OCI-LY1 (cell line): Measurements from ENCODE around the gene SYT15.

Source experiments
- H2AFZ ChIP-seq: fragments of 200-600 bp; sonication (generic), shearing (Covaris generic); 2 replicates; pipeline ENCODE4 v1.6.0; 2014; ENCODE audit warnings: antibody characterized with exemption, mild to moderate bottlenecking, low read length
- H3F3A ChIP-seq: fragments of 200-600 bp; sonication (generic), shearing (Covaris generic); 2 replicates; pipeline ENCODE4 v1.6.0; 2014; ENCODE audit warnings: mild to moderate bottlenecking, antibody characterized with exemption, low read length, moderate library complexity; ENCODE audit not compliant: insufficient read depth
- H3K27ac ChIP-seq: fragments of 200-600 bp; sonication (generic); 2 replicates; pipeline ENCODE4 v1.5.1; 2014; ENCODE audit warnings: low read length, mixed run types, mild to moderate bottlenecking, low read depth; ENCODE audit not compliant: poor library complexity, severe bottlenecking
- H3K27me3 ChIP-seq: fragments of 200-600 bp; sonication (generic); 2 replicates; pipeline ENCODE4 v1.6.0; 2014; ENCODE audit warnings: antibody characterized with exemption, mild to moderate bottlenecking, low read length, moderate library complexity; ENCODE audit not compliant: insufficient read depth
- H3K36me3 ChIP-seq: fragments of 200-600 bp; sonication (generic); 2 replicates; pipeline ENCODE4 v1.6.1; 2014; ENCODE audit warnings: mild to moderate bottlenecking, antibody characterized with exemption, low read length, moderate library complexity, mixed read lengths; ENCODE audit not compliant: insufficient read depth
- H3K4me1 ChIP-seq: fragments of 200-600 bp; sonication (generic); 2 replicates; pipeline ENCODE4 v1.5.1; 2014; ENCODE audit warnings: mild to moderate bottlenecking, low read length, moderate library complexity; ENCODE audit not compliant: insufficient read depth, severe bottlenecking
- H3K4me2 ChIP-seq: fragments of 200-600 bp; sonication (generic), shearing (Covaris generic); 2 replicates; pipeline ENCODE4 v1.6.1; 2014; ENCODE audit warnings: low read length
- H3K4me3 ChIP-seq: fragments of 200-600 bp; sonication (generic); 2 replicates; pipeline ENCODE4 v1.5.1; 2014; ENCODE audit warnings: low read length, low read depth, mild to moderate bottlenecking, mixed read lengths; ENCODE audit not compliant: poor library complexity, severe bottlenecking
- H3K79me2 ChIP-seq: fragments of 200-600 bp; shearing (Covaris generic); 2 replicates; pipeline ENCODE4 v1.6.1; 2016; ENCODE audit warnings: mixed run types, low read length, mixed read lengths; ENCODE audit not compliant: insufficient read depth
- H3K9ac ChIP-seq: fragments of 200-600 bp; sonication (generic), shearing (Covaris generic); 2 replicates; pipeline ENCODE4 v1.6.1; 2014; ENCODE audit warnings: mild to moderate bottlenecking, low read length, mixed read lengths
- H3K9me2 ChIP-seq: fragments of 200-600 bp; sonication (generic), shearing (Covaris generic); 2 replicates; pipeline ENCODE4 v1.6.1; 2014; ENCODE audit warnings: low read depth, mild to moderate bottlenecking, low read length, mixed read lengths
- H3K9me3 ChIP-seq: fragments of 200-600 bp; shearing (Covaris generic); 2 replicates; pipeline ENCODE4 v1.6.1; 2014; ENCODE audit warnings: low read length, mixed read lengths
- H4K20me1 ChIP-seq: fragments of 200-600 bp; sonication (generic), shearing (Covaris generic); 2 replicates; pipeline ENCODE4 v1.6.0; 2016; ENCODE audit warnings: mild to moderate bottlenecking, low read length; ENCODE audit not compliant: insufficient read depth
- EZH2 ChIP-seq: fragments of 200-600 bp; sonication (generic), shearing (Covaris generic); IDR thresholded peaks from 2 replicates; pipeline ENCODE4 v1.8.0; 2017; ENCODE audit warnings: borderline replicate concordance, mixed run types, mild to moderate bottlenecking, antibody characterized with exemption, low read length, moderate library complexity, mixed read lengths
- TF ChIP-seq, protein P1 (sequence below): fragments of 200-600 bp; sonication (generic), shearing (Covaris generic); IDR thresholded peaks from 2 replicates; pipeline ENCODE4 v1.5.1; 2017; ENCODE audit warnings: mild to moderate bottlenecking, antibody characterized with exemption, low read length, moderate library complexity, mixed read lengths

The SYT15 gene

DNA sequence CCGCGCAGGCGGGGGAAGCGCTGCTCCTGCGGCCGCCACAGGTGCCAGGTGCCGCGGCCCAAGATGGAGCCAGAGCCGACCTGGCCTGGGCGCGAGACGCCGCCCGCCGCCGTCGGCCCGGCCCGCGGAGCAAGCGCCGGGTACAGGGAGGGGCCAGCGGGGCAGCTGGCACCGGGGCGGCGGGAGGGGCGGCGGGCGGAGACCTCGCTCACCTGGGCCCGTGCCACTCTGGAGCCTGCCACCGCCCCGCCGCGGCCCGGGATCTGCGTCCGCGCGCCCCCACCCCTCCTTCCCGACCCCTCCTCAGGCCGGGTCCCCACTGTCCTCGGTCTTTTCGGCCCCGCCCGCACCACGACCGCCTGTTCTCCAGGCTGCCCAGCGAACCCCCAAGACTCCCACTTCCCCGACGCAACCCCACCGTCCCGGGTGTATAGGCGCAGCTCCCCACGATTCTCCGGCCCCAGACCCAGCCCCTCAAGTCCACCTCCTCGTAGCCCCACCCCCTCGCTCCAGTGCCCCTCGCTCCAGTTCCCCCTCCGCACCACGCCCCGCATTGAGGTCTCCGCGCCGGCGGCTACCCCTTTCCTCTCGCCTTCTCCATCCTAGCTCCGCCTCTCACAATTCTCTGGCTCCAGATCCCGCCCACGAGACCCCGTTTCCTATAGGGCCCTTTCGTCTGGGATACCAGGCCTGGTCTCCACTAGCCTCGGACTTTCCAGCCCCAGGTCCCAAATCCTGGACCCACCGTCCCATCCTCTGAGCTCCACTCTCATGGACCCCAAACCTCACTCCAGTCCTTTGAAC lies 22.2 kb upstream of the SYT15 start, which contains the start of gene GPRIN2:
Gene GPRIN2, minus strand, starts transcription at position 144 of the 804 bp plus-strand sequence. CDS start 5,922 bp downstream, outside the sequence.
- Histone ChIP-seq H3K9me2 (no peaks in the 10 kb centered on the region), H3K9ac (no peak within 1 kb of the TSS), H3K4me2 (no peak within 1 kb of the TSS), H3K9me3 (no peaks in the 10 kb centered on the region), H3K27ac (no peak within 1 kb of the TSS), H3F3A (no peaks in the 10 kb centered on the region), H3K79me2 (no peaks in the 10 kb centered on the region), H4K20me1 (no peaks in the 10 kb centered on the region), H2AFZ (no peak within 1 kb of the TSS), H3K36me3 (no peaks in the 10 kb centered on the region), H3K4me3 (no peak within 1 kb of the TSS), H3K4me1 (no peaks in the 10 kb centered on the region), H3K27me3 (no peaks in the 10 kb centered on the region; the same call in 1 of the 2 replicates)
- TF ChIP-seq, protein P1, sequence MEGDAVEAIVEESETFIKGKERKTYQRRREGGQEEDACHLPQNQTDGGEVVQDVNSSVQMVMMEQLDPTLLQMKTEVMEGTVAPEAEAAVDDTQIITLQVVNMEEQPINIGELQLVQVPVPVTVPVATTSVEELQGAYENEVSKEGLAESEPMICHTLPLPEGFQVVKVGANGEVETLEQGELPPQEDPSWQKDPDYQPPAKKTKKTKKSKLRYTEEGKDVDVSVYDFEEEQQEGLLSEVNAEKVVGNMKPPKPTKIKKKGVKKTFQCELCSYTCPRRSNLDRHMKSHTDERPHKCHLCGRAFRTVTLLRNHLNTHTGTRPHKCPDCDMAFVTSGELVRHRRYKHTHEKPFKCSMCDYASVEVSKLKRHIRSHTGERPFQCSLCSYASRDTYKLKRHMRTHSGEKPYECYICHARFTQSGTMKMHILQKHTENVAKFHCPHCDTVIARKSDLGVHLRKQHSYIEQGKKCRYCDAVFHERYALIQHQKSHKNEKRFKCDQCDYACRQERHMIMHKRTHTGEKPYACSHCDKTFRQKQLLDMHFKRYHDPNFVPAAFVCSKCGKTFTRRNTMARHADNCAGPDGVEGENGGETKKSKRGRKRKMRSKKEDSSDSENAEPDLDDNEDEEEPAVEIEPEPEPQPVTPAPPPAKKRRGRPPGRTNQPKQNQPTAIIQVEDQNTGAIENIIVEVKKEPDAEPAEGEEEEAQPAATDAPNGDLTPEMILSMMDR, result no peak
- no peak for TF ChIP-seq EZH2

DNA sequence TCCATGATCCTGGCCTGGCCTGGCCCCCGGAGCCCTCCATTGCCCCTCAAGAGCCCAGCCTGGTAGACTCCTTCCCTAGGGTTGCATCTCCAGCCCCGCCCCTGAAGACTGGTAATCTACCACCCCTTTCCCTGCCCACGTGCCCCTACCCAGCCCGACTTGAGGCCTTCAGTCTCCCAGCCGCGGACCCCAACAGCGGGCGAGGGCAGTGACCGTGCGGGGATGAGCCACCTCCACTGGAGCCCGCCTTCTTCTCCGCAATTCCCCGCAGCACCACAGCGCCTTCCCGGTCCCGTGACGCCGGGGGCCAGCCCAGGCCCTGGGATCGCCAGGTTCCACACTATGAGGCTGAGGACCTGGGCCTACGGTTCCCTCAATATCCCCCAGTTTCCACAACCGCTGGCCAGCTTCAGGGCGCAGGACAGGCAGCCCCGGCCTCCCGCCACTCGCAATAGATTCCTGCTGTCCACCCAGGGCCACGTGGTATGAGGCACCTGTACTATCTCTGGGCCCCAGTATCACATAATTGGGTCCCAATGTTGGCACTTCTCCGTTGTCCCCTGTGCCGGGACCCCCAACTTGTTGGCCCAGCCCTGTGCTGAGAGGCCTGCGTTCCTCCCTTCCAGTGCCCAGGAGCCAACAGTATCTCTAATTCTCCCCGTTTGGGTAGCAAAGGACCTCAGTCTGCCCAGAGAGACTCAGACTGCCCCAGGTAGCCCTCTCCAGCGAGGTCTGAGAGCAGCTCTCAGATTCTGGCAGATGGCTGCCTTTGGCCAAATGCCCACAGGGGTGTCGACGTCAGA lies 21.4 kb upstream of the SYT15 start:
- Histone ChIP-seq H3K36me3 (no peaks in the 10 kb centered on the region), H3K9ac (no peak overlapping the region), H3F3A (no peaks in the 10 kb centered on the region), H3K4me2 (no peak overlapping the region), H3K79me2 (no peaks in the 10 kb centered on the region), H3K27ac (no peak overlapping the region), H3K9me3 (no peaks in the 10 kb centered on the region), H3K4me3 (no peak overlapping the region), H3K9me2 (no peaks in the 10 kb centered on the region), H3K4me1 (no peaks in the 10 kb centered on the region), H3K27me3 (no peaks in the 10 kb centered on the region; the same call in 1 of the 2 replicates), H2AFZ (no peak overlapping the region), H4K20me1 (no peaks in the 10 kb centered on the region)
- no peak for TF ChIP-seq EZH2
- TF ChIP-seq, protein P1, result no peak

DNA sequence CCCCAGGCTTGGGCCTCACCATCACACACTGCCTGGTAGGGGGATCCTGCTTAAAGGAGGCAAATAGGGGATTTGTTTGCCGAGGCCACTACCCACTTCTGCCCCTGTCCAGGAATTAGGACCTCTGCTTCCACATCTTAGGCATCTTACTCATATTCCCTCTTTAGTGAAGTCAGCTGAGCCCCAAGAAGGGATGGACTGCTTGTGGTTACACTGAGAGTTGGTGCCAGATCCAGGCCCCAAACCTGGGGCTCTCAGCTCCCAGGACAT lies 20.9 kb upstream of the SYT15 start:
- no peak for TF ChIP-seq EZH2
- Histone ChIP-seq H3K4me1 (no peaks in the 10 kb centered on the region), H3K9me3 (no peaks in the 10 kb centered on the region), H3K79me2 (no peaks in the 10 kb centered on the region), H3F3A (no peaks in the 10 kb centered on the region), H3K9ac (no peak overlapping the region), H3K27me3 (no peaks in the 10 kb centered on the region; the same call in 1 of the 2 replicates), H3K36me3 (no peaks in the 10 kb centered on the region), H4K20me1 (no peaks in the 10 kb centered on the region), H3K27ac (no peak overlapping the region), H3K4me2 (no peak overlapping the region), H3K9me2 (no peaks in the 10 kb centered on the region), H2AFZ (no peak overlapping the region), H3K4me3 (no peak overlapping the region)
